Measurements from ENCODE around the gene CWH43. TPM values are rescaled to one million over a fixed set of nuclear protein-coding genes. Genes with fewer than 3 reads are reported as not detected.
"Not testable (repeated sequence)": the region's sequence is repeated elsewhere in the genome, so short reads cannot be mapped to it uniquely, and the experiment has no call there.

Gene CWH43
- total and polyA plus RNA-seq, 9 of the 15 experiments (the other 6 are each of a cell fraction or from before 2014, with no cell fraction given) = not detected

DNA sequence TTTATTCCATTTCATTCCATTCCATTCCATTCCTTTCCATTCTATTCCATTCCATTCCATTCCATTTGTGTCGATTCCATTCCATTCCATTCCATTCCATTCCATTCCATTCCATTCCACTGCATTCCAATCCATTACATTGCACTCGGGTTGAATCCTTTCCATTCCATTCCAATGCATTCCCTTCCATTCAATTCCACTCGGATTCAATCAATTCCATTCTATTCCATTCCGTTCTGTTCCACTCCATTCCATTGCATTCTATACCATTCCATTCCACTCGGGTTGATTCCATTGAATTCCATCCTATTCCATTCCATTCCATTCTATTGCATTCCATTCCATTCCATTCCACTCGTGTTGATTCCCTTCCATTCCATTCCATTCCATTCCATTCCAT, 121.2 kb downstream of the CWH43 start:
- DNase-seq (ENCODE audit: extremely low read depth in 1 of 4, low spot score in 3 of 4) = peak in 1 of 4 experiments; percentile 41
- 1% methylated on average over 6 of the region's 6 CpGs for WGBS (ENCODE audit: insufficient coverage, low coverage, missing lambda C conversion rate)
- H3K4me1 ChIP-seq (replicated peaks in 1 of 2; ENCODE audit: control insufficient read depth in 2 of 2, insufficient read depth in 2 of 2, low read length in 2 of 2); intact Hi-C loops (cut with micrococcal nuclease); POLR2A ChIA-PET; H3K9me3 ChIP-seq (replicated peaks; ENCODE audit: control insufficient read depth, insufficient read depth, low read depth, low read length); ATAC-seq; in situ Hi-C loops (cut with MboI); H4K20me1 ChIP-seq (replicated peaks; ENCODE audit: control insufficient read depth, insufficient read depth, low read length); H3K4me3 ChIP-seq; H3K9me1 ChIP-seq (ENCODE audit: control insufficient read depth, insufficient read depth, low read length); H3K79me2 ChIP-seq (ENCODE audit: control insufficient read depth, insufficient read depth, low read length); FAIRE-seq; H3K36me3 ChIP-seq (ENCODE audit: control insufficient read depth, insufficient read depth, low read length); BruUV-seq (replicated peaks); H3K27ac ChIP-seq (ENCODE audit: extremely low read depth, low read depth, low read length); H2AFZ ChIP-seq (ENCODE audit: low read depth, low read length); H3K9ac ChIP-seq (ENCODE audit: insufficient read depth in 1 of 2, low read depth in 2 of 2, low read length in 2 of 2); H3K4me2 ChIP-seq (ENCODE audit: insufficient read depth, low read length); H3K27me3 ChIP-seq (ENCODE audit: control insufficient read depth in 2 of 2, insufficient read depth in 2 of 2, low read length in 2 of 2); CTCF ChIA-PET (ENCODE audit: low intra/inter-chr PET ratio): not testable (repeated sequence)

DNA sequence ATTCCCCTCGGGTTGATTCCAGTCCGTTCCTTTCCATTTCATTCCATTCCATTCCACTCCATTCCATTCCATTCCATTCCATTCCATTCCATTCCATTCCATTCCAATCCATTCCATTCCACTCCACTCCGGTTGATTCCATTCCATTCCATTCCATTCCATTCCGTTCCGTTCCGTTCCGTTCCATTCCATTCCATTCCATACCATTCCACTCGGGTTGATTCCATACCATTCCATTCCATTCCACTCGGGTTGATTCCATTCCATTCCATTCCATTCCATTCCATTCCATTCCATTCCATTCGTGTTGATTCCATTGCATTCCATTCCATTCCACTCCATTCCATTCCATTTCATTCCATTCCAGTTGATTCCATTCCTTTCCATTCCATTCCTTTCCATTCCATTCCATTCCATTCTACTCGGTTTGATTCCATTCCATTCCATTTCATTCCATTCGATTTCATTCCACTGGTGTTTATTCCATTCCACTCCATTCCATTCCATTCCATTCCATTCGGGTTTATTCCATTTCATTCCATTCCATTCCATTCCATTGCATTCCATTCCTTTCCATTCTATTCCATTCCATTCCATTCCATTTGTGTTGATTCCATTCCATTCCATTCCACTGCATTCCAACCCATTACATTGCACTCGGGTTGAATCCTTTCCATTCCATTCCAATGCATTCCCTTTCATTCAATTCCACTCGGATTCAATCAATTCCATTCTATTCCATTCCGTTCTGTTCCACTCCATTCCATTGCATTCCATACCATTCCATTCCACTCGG, 122.3 kb downstream of the CWH43 start:
- H3K4me2 ChIP-seq (ENCODE audit: insufficient read depth, low read length); H3K4me3 ChIP-seq; H3K9me1 ChIP-seq (ENCODE audit: control insufficient read depth, insufficient read depth, low read length); H2AFZ ChIP-seq (ENCODE audit: low read depth, low read length); H3K27ac ChIP-seq (ENCODE audit: extremely low read depth, low read depth, low read length); H3K79me2 ChIP-seq (ENCODE audit: control insufficient read depth, insufficient read depth, low read length); H3K27me3 ChIP-seq (ENCODE audit: control insufficient read depth in 2 of 2, insufficient read depth in 2 of 2, low read length in 2 of 2); in situ Hi-C loops (cut with MboI); intact Hi-C loops (cut with micrococcal nuclease); H3K4me1 ChIP-seq (replicated peaks in 1 of 2; ENCODE audit: control insufficient read depth in 2 of 2, insufficient read depth in 2 of 2, low read length in 2 of 2); FAIRE-seq; CTCF ChIA-PET (ENCODE audit: low intra/inter-chr PET ratio); DNase-seq (ENCODE audit: extremely low read depth in 1 of 4, low spot score in 3 of 4); H3K36me3 ChIP-seq (ENCODE audit: control insufficient read depth, insufficient read depth, low read length); H3K9me3 ChIP-seq (replicated peaks; ENCODE audit: control insufficient read depth, insufficient read depth, low read depth, low read length); POLR2A ChIA-PET; H4K20me1 ChIP-seq (replicated peaks; ENCODE audit: control insufficient read depth, insufficient read depth, low read length); H3K9ac ChIP-seq (ENCODE audit: insufficient read depth in 1 of 2, low read depth in 2 of 2, low read length in 2 of 2); BruUV-seq (replicated peaks): not testable (repeated sequence)
- WGBS (ENCODE audit: insufficient coverage, low coverage, missing lambda C conversion rate) = 2% methylated on average over 14 of the region's 17 CpGs
- peak; percentile 65 for ATAC-seq

DNA sequence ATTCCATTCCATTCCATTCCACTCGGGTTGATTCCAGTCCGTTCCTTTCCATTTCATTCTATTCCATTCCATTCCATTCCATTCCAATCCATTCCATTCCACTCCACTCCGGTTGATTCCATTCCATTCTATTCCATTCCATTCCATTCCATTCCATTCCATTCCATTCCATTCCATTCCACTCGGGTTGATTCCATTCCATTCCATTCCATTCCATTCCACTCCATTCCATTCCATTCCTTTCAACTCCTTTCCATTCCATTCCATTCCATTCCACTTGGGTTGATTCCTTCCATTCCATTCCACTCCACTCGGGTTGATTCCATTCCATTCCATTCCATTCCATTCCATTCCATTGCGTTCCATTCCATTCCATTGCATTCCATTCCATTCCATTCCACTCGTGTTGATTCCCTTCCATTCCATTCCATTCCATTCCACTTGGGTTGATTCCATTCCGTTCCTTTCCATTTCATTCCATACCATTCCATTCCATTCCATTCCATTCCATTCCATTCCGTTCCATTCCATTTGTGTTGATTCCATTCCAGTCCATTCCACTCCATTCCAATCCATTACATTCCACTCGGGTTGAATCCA, 123.6 kb downstream of the CWH43 start:
- under 1% methylated on average over 10 of the region's 10 CpGs for WGBS (ENCODE audit: insufficient coverage, low coverage, missing lambda C conversion rate)
- H3K36me3 ChIP-seq (ENCODE audit: control insufficient read depth, insufficient read depth, low read length); in situ Hi-C loops (cut with MboI); FAIRE-seq; H3K27ac ChIP-seq (ENCODE audit: extremely low read depth, low read depth, low read length); H4K20me1 ChIP-seq (replicated peaks; ENCODE audit: control insufficient read depth, insufficient read depth, low read length); H3K9me3 ChIP-seq (replicated peaks; ENCODE audit: control insufficient read depth, insufficient read depth, low read depth, low read length); H3K27me3 ChIP-seq (ENCODE audit: control insufficient read depth in 2 of 2, insufficient read depth in 2 of 2, low read length in 2 of 2); H3K4me1 ChIP-seq (replicated peaks in 1 of 2; ENCODE audit: control insufficient read depth in 2 of 2, insufficient read depth in 2 of 2, low read length in 2 of 2); H3K9ac ChIP-seq (ENCODE audit: insufficient read depth in 1 of 2, low read depth in 2 of 2, low read length in 2 of 2); BruUV-seq (replicated peaks); H3K9me1 ChIP-seq (ENCODE audit: control insufficient read depth, insufficient read depth, low read length); DNase-seq (ENCODE audit: extremely low read depth in 1 of 4, low spot score in 3 of 4); intact Hi-C loops (cut with micrococcal nuclease); H3K4me3 ChIP-seq; H3K79me2 ChIP-seq (ENCODE audit: control insufficient read depth, insufficient read depth, low read length); H3K4me2 ChIP-seq (ENCODE audit: insufficient read depth, low read length); POLR2A ChIA-PET; CTCF ChIA-PET (ENCODE audit: low intra/inter-chr PET ratio); H2AFZ ChIP-seq (ENCODE audit: low read depth, low read length): not testable (repeated sequence)
- peak; percentile 53 for ATAC-seq

DNA sequence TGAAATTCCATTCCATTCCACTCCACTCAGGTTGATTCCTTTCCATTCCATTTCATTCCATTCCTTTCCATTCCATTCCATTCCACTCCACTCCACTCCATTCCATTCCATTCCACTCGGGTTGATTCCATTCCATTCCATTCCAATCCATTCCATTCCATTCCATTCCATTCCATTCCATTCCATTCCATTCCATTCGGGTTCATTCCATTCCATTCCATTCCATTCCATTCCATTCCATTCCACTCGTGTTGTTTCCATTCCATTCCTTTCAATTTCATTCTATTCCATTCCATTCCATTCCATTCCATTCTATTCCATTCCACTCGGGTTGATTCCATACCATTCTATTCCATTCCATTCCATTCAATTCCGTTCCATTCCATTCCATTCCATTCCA, 124.5 kb downstream of the CWH43 start:
- in situ Hi-C loops (cut with MboI); FAIRE-seq: not testable (repeated sequence)

More for the DNA sequence above, 124.5 kb downstream of the CWH43 start:
- H4K20me1 ChIP-seq (replicated peaks; ENCODE audit: control insufficient read depth, insufficient read depth, low read length); H3K4me2 ChIP-seq (ENCODE audit: insufficient read depth, low read length); intact Hi-C loops (cut with micrococcal nuclease); H3K4me1 ChIP-seq (replicated peaks in 1 of 2; ENCODE audit: control insufficient read depth in 2 of 2, insufficient read depth in 2 of 2, low read length in 2 of 2); DNase-seq (ENCODE audit: extremely low read depth in 1 of 4, low spot score in 3 of 4); H3K79me2 ChIP-seq (ENCODE audit: control insufficient read depth, insufficient read depth, low read length); H3K9ac ChIP-seq (ENCODE audit: insufficient read depth in 1 of 2, low read depth in 2 of 2, low read length in 2 of 2); H3K9me1 ChIP-seq (ENCODE audit: control insufficient read depth, insufficient read depth, low read length); H2AFZ ChIP-seq (ENCODE audit: low read depth, low read length); H3K4me3 ChIP-seq; BruUV-seq (replicated peaks); H3K27ac ChIP-seq (ENCODE audit: extremely low read depth, low read depth, low read length); CTCF ChIA-PET (ENCODE audit: low intra/inter-chr PET ratio); H3K36me3 ChIP-seq (ENCODE audit: control insufficient read depth, insufficient read depth, low read length); POLR2A ChIA-PET; H3K9me3 ChIP-seq (replicated peaks; ENCODE audit: control insufficient read depth, insufficient read depth, low read depth, low read length); H3K27me3 ChIP-seq (ENCODE audit: control insufficient read depth in 2 of 2, insufficient read depth in 2 of 2, low read length in 2 of 2): not testable (repeated sequence)
- ATAC-seq = peak; percentile 79
- WGBS (ENCODE audit: insufficient coverage, low coverage, missing lambda C conversion rate) = under 1% methylated on average over 5 of the region's 5 CpGs
